ENCODE measurements around the gene FAM107B.
"Not testable (repeated sequence)": the region's sequence is repeated elsewhere in the genome, so short reads cannot be mapped to it uniquely, and the experiment has no call there.

The FAM107B gene

GRCh38 chr10:14688606-14689005 is 86.1 kb downstream of the FAM107B start:
- peak; percentile 72 for FAIRE-seq

- not testable (repeated sequence) for FAIRE-seq
These were observed 86.5 kb downstream of the FAM107B start for GRCh38 chr10:14688189-14688588.

GRCh38 chr10:14687340-14687739 is 87.4 kb downstream of the FAM107B start:
- FAIRE-seq, result no peak

GRCh38 chr10:14686356-14686755 is 88.3 kb downstream of the FAM107B start:
- FAIRE-seq, result no peak

GRCh38 chr10:14684354-14684753 is 90.3 kb downstream of the FAM107B start:
- no peak for FAIRE-seq

GRCh38 chr10:14683256-14683655 is 91.4 kb downstream of the FAM107B start:
- no peak for FAIRE-seq

- FAIRE-seq, result no peak
These were observed 92.9 kb downstream of the FAM107B start for GRCh38 chr10:14681802-14682201.

- FAIRE-seq, result no peak
These were observed 93.4 kb downstream of the FAM107B start for GRCh38 chr10:14681305-14681704.

GRCh38 chr10:14678637-14679036 is 96.1 kb downstream of the FAM107B start:
- FAIRE-seq, result no peak

- FAIRE-seq, result no peak
These were observed 98.0 kb downstream of the FAM107B start for GRCh38 chr10:14676732-14677131.

- FAIRE-seq, result no peak
These were observed 100.2 kb downstream of the FAM107B start for GRCh38 chr10:14674376-14675050.

GRCh38 chr10:14673189-14673861 is 101.4 kb downstream of the FAM107B start:
- FAIRE-seq, result peak; percentile 51

GRCh38 chr10:14671386-14671831 is 103.3 kb downstream of the FAM107B start:
- FAIRE-seq, result no peak

GRCh38 chr10:14670551-14671240 is 104.0 kb downstream of the FAM107B start:
- FAIRE-seq, result peak; percentile 99

- FAIRE-seq, result no peak
These were observed 105.1 kb downstream of the FAM107B start for GRCh38 chr10:14669576-14669975.

GRCh38 chr10:14667781-14668180 is 106.9 kb downstream of the FAM107B start:
- no peak for FAIRE-seq

GRCh38 chr10:14667280-14667679 is 107.4 kb downstream of the FAM107B start:
- peak; percentile 91 for FAIRE-seq

- FAIRE-seq, result no peak
These were observed 108.5 kb downstream of the FAM107B start for GRCh38 chr10:14665865-14666857.

- no peak for FAIRE-seq
These were observed 109.4 kb downstream of the FAM107B start for GRCh38 chr10:14665304-14665703.

- no peak for FAIRE-seq
These were observed 110.4 kb downstream of the FAM107B start for GRCh38 chr10:14664345-14664744.

GRCh38 chr10:14661818-14662217 is 112.9 kb downstream of the FAM107B start:
- no peak for FAIRE-seq

- no peak for FAIRE-seq
These were observed 113.9 kb downstream of the FAM107B start for GRCh38 chr10:14660831-14661230.
